Astrocyte of the hippocampus (primary cell): Measurements from ENCODE around the gene LVRN.

Experiments
- DNase-seq: peaks from one replicate; pipeline ENCODE4 v3.0.0; 2011; ENCODE audit warnings: low read depth, low spot score

The LVRN gene

DNA sequence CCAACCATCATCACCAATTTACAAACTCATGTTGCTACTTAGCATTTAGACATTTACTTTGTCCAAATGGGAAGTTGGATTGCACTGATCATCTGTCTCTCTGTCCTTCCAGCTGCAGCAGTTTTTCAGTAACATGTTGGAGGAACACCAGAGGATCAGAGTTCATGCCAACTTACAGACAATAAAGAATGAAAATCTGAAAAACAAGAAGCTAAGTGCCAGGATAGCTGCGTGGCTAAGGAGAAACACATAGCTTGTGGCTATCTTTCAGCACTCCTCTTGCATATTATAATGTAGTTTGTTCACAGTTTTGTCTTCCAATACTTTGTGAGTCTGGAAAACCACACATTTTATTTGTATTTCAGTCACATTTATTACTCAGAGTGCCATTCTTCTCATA lies 63.6 kb downstream of the LVRN start:
- DNase-seq: no peak

DNA sequence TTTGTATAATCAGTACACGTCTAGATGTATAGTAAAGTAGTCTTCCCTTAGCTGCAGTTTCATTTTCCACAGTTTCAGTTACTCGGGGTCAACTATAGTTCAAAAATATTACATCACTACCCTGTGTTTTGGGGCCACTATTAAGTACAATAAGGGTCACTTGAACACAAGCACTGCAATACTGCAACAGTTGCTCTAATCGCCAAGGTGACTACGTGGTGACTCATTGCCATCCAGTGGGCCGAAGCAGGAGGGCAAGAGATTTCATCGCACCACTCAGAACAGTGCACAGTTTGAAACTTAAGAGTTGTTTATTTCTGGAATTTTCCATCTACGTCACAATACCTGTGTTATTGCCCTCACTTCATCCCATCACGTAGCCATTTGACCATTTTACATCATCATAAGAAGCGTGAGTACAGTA lies 69.8 kb downstream of the LVRN start, which contains the start of gene ARL14EPL:
Gene ARL14EPL (plus strand): TSS at position 379 of the 424 bp plus-strand sequence. CDS start 18,994 bp downstream, outside the sequence.
- peak; percentile 89 for DNase-seq

DNA sequence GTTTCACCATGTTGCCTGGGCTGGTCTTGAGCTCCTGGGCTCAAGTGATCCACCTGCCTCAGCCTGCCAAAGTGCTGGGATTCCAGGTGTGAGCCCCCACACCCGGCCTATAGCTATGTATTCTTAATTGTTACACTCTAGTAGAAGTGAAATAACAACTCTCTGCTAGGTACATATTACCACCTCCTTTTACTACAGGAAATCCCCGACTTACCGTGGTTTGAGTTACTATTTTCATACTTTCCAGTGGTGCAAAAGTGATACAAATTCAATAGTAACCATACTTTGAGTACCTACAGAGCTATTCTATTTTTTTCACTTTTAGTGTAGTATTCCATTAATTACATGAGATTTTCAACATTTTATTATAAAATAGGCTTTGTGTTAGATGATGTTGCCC lies 70.7 kb downstream of the LVRN start:
- DNase-seq: no peak

DNA sequence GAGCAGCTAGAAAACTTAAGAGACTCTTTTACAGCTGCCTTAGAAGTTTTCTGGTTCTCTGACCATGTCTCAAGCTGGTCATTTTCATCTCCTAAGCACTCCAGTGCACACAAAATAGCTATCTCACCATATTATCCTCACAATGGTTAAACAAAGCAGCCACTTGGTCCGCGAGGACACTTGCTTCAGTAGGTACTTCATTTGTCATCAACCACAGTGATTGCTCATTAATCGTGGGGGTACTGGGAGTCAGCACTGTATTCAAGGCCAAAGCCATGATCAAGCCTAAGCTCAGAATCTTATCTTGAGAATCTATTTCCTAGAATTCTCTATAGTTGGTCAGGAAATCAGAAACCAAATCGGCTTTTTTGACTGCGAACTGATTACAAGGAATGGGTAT lies 72.8 kb downstream of the LVRN start:
- DNase-seq: peak; percentile 37

DNA sequence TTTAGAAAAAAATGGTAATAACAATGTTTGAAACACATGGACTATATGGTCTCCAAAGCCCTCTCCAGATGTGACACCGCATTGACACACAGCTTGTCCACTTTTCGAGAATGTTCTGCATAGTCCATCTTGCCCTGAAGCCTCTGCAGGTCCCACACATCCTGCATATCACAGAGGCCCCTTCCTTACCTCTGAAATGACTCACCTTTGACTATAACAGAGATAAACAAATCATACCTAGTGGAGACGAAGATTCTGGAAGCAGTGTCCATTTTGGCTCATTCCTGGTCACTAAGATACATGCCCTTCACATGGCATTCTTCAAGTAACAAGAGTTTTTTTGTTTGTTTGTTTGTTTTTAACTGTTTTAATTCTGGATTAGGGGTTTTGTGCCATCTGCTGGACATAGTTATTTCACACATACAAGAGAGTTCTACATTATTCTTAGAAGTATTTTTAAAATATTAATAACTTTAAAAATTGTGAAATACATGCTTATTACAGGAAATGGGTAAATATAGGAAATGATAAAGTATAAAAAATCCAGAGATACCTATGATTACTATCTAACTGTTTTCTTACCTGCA lies 75.1 kb downstream of the LVRN start:
- peak; percentile 10 for DNase-seq

DNA sequence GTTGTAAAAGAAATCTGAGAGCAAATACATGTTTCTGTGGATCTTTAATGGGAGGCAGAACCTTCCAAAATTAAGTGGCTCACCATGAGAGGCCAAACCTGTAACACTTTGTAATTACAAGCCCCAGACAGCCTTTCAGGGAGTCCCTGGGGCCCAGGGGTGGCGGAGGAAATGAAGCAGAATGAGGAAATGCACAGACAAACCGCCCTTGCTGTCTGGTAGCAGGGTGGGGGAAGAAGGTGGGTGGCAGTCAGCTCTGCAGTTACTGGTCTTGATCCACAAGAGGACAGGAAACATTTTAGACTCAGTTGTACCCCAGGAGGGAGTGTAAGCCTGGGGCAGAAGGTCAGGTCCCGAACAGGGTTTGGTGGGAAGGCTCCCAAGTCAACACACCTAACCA lies 76.5 kb downstream of the LVRN start:
- no peak for DNase-seq

DNA sequence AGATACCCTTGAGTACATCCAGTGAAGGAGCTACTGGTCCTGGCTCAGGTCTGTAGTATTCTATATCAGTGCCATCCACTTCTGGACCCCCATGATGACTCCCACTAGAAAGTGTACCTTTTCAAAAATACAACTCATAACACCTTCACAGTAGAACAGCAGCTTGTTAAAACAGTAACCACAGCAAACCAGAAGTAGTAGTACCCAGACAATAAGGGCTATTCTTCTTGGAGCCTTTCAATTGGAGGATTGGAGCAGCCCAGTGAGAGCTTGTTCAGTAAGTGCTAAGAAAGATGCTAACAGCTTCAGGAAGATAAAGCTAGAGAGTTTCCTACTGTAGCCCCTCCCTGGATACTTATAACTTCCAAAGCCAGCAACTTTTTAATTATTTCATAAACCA lies 80.1 kb downstream of the LVRN start:
- DNase-seq: no peak

DNA sequence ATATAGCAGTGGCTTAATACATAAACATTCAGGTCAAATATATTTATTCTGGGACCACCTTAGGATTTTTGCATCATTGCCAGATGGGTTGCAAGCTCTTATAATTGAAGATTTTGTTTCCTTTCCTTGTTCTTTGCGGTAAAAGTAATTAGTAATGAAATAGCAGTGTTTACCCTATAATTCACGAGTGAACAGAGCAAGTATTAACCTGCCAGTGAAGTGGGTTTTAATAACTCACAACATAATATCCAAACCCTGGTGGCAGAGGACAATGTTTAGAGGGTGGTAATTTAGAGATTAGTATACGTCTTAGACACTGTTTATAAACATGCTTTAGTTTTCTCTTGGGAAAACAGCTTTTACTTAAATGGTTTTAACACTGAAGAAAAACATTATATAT lies 81.8 kb downstream of the LVRN start:
- DNase-seq: no peak

DNA sequence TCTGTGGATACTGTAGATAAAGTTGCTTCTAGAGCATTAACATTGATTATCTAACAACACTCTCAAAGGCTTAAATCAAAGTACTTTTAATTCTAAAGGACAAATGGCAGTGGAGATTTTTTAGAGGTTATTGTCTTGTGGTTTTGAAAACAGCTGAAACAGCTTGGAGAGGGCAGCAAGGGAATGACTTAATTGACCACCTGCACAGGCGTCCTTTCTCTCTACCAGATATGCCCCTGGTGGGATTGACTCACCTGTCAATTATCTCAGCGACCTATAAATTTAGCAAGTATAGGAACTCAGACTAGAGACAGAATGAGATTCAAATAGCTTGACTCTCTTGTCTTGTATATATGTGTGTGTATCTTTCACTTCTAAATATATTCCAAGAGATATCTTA lies 83.5 kb downstream of the LVRN start:
- peak; percentile 12 for DNase-seq

DNA sequence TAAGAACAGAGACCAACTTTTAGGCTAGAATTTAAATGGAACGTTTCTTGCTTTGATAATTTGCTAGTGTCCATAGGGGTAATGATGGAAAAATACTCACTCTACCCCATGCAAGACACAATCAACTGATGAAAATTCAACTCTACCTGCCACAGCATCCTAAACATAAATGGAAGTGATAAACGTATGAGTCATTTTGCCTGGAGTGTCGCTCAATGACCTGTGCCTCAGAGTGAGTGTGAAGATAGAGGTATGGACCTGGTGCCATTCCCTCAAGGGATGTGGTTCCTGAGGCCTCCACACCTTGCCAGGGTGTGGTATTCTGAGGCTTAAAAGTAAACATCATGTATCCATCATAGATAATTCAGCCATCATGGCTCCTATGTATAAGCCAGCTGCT lies 84.0 kb downstream of the LVRN start:
- no peak for DNase-seq

DNA sequence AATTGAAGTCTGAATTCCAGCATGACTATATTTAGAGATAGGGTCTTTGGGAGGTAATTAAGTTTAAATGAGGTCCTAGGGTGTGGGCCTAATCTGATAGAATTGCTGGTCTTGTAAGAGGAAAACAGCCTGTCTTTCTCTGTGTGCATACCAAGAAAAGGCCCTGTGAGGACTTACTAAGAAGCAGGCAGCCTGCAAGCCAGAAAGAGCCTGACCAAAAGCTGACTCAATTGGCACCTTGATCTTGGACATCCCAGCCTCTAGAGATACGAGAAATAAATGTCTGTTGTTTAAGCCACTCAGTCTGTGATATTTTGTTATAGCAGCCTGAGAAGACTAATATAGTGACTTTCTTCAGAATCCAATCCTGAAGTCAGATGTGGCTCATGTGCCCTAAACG lies 84.5 kb downstream of the LVRN start:
- no peak for DNase-seq

DNA sequence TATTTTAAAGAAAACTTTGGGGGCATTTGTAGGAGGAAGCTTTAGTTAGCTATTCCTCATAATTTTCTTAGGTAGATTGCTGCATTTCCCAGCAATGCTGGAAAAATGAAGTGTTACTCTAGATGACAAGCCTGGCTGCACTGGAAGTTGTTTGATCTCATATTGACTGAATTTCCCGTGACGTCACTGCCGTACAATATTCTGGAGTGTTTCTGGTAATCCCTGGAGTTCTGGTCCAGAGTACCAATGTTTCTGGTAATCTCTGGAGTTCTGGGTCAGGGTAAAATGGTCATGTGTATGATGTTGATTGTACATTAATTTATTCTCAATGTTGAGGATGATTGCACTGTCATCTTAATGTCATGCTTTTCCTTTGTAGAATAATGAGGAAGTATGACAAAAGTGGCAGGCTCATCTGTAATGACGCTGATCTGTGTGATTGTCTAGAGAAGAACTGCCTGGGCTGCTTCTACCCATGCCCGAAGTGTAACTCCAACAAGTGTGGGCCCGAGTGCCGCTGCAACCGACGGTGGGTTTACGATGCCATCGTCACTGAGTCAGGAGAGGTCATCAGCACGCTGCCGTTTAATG lies 96.2 kb downstream of the LVRN start:
- no peak for DNase-seq

DNA sequence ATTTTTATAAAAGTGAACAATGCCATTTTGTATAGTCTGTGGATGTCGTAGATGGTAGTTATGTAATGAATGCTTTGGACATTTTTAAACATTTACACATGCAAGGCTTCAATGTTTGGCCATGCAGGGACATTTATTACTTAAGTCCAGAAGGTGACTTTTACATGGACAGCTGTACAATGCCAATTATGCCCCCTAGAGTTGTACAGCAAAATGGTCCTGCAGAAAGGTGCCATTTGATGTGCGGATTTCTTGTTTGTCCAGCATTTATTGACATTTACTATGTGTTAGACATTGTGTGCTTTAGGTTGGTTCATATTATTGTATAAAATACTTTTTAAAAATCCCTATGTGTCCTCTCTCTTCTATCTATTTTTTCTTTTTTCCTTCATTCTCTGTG lies 100.1 kb downstream of the LVRN start:
- no peak for DNase-seq

DNA sequence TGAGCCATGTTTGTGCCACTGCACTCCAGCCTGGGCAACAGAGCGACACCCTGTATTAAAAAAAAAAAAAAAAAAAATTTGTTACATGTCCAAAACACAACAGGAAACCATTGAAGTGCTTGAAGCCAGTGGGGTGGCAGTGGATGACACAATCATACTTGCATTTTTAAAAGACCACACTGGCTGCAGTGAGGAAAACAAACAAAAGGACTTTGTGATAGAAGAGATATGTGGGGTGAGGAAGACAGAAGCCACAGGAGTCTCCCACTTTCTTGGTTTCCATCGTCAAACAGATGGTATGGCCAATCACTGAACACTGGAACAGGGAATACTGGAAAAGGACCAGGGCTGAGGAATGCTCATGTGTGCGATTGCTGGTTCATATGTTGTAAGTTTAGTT lies 101.7 kb downstream of the LVRN start:
- no peak for DNase-seq

DNA sequence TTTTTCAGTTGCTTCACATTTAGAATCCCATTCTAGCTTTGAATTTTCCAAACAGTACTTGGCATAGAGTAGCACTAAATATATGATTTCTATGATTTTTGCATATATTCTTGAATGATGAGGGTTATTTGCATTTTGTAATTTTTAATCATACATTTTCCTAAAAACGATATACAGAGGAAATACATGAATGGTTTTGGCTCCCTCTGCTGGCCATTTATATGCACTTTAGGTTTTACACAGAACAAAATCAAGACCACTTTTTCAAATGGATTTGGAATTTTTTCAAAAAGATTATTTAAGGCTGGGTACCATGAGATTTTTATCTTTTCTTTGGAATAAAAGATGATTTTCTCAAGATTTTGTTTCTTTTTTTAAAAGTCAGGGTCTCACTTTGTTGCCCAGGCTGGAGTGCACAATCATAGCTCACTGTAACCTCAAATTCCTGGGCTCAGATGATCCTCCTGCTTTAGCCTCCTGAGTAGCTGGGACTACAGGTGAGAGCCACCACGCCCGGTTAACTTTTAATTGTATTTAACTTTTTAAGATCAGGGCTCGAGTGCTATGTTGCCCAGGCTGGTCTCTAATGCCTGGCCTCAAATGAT lies 105.9 kb downstream of the LVRN start:
- DNase-seq: peak; percentile 76

DNA sequence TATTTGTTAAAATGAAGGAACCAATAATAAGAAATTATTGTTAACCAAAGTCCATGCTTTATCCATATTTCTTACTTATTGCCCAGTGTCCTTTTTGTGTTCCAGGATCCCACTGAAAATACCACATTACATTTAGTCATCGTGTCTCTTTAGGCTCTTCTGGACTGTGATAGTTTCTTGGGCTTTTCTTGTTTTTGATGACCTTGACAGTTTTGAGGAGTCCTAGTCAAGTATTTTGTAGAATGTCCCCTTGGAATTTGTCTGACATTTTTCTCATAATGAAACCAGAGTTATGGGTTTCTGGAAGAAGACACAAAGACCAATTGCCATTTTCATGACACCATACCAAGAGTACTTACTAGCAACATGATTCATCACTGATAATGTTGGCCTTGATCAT lies 108.9 kb downstream of the LVRN start:
- DNase-seq: no peak

DNA sequence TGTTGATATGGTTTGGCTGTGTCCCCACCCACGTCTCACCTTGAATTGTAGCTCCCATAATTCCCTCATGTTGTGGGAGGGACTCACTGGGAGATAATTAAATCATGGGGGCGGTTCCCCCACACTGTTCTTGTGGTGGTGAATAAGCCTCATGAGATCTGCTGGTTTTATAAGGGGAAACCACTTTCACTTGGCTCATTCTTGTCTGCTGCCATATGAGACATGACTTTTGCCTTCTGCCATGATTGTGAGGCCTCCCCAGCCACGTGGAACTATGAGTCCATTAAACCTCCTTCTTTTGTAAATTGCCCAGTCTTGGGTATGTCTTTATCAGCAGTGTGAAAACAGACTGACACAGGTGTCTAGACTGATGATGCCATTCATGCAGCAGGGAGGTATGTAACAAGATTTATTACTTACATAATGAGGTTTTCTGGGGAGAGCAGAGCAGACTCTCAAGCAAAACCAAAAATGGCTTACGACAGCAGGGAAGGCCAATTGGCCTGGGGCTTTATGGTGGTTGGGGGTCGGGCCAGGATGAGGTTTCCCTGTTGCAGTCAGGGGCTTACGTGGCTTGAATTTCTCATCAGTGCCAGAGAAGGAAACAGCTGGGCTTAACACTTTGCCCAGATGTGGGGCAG lies 113.0 kb downstream of the LVRN start:
- no peak for DNase-seq

DNA sequence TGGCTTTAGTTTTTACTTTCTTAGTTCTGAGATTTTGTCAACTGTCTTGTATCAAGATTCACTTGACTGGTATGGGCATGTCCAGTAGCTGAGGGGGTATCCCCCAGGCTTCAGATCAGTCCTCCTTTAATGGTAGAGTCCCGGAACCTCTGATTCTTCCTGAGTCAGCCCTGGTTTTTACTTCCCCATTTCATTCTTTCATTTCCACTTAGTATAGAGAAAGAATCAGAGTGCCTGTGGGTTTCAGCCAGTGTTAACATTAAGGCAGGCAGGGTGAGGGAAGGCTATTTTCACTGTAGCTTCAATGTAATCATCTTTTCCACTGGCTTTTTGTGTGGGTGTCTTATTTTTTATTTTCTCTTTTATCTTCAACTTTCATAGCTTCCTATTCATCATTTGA lies 114.2 kb downstream of the LVRN start:
- DNase-seq: no peak
